Activated gamma-delta T cell treated with Interleukin-2 at 50 U/mL for 16 hours (primary cell): ENCODE measurements around the gene TNN.

Experiments used
- DNase-seq: peaks from one replicate; pipeline ENCODE4 v3.0.0-alpha.2; 2020

TNN gene

DNA sequence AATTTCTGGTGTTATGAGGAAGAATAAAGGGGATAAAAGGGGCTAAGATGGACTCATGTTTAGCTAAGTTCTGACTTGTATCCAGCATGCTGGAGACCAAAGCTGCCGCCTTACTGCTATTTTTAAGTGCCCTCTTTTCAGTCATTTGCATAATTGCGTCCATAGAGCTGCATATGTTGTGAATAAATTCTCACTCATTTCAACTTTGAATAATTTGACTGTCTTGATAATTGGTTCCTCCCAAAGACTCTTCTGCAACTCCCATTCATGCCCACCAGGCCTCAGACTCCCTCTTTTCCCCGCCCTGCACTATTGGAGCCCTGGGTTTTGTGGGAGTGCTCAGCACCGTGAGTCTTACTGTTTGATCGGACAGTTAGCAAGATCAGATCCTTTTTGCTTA lies 79.9 kb downstream of the TNN start:
- DNase-seq: no peak

DNA sequence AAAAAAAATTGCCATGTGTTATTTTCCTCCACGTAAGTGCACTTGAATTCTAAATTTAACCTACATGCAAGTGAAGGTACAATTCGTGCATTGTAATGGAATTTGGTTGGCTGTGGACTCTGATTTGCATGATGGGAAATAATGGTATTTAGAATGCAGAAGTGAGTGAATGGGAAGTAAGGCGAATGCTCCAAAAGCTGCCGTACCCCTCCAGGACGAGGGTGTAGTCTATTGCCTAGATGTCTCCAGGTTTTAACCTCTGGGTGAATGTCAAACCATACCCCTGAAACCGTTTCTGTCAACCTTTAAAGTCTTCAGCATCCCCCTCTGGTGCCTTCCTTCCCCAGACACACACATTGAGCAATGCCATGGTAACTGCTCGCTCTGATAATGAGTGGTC lies 80.4 kb downstream of the TNN start:
- no peak for DNase-seq

DNA sequence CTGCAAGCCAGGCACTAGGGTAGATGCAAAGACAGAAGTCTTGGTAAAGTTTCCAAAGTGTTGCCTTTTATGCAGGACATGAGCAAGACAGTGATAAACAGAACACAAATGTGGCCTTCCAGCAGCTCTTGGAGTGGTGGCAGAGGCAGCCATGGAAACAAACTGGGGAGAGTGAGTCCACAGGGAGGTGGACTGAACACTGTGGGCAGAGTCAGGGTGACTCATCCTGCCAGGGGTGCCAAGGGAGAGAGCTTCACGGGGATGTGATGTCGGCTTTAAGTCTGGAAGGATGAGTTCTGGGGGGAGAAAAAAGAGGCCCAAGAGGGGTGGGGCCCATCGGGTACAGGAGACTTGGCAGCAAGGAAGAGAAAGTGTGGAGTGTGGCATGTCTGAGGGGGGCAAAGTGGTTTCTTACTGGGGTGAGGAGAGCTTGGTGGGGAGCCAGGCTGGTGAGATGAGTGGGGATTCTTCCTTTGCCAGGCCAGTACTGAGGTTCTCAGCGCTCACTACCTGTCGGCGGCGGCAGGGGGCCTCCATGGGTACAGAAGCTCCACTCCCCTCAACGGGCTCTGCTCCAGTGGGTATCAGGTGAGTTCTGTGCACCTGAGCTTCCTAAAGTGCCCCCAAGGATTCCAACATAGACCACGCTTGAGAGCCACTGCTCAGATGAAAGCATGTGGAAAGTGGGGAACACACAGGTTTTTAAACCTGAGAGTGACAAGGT lies 83.1 kb downstream of the TNN start:
- no peak for DNase-seq

DNA sequence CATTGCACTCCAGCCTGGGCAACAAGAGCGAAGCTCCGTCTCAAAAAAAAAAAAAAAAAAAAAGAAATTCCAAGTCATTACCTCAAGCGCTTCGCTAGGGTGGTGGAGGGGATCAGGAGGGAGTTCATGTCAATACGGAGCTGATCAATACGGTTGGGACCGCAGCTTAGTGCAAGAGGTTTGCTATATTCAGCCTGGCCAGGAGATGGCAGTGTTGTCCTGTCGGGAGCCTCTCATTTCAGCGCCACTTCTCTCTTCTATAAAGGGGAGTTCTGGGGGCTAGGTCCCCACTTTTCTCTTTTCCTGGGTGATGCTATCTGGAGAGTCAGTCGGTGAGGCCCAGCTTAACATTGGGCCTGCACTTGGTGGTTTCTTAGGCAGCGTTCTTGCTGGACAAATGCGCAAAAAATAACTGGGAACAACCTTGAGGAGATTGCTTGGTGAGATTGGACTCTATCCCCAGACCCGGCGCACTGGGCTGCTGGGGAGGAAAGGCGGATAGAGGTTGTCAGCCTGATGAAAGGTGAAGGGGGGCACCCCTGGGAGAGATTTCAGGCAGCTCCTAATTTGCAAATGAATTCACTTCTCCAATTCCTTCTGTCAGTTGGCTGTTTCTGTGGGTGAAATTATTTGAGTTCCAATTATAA lies 84.5 kb downstream of the TNN start:
- DNase-seq: peak; percentile 71

DNA sequence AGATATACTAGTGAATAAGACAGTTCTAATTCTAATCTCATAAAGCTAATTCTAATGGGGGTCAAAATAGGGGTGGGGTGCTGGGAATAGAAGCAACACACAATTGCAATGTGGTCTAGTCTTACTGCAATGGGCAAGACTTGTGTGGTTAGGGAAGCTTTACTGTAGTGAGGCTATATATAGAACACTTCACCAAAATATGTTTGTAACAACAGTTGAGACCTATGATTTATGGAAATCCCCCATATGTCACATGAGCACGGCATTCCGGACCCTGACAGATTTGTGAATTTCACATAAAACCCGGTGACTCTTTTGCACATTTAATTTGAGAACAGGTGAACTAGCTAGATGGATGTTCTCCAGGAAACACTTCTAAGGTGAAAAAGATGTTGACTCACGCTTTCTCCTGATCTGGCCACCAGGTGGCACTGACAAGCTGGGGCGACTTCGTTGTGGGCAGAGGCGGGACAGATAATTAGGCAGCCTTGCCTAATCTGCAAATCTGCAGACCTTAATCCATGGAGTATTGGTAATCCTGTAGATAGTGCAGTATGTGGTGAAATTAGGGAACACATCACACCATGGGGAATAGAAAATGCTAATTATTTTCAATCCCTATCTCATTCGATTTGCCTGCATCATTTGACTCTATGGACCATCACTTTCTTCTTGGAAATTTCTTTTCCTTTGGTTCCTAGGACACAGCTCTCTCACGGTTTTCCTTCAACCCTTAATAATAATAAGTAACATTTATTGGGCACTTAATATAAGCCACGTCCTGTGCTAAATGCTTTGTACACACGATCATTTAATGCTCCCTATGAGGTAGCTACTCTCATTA lies 87.2 kb downstream of the TNN start:
- DNase-seq: peak; percentile 77

DNA sequence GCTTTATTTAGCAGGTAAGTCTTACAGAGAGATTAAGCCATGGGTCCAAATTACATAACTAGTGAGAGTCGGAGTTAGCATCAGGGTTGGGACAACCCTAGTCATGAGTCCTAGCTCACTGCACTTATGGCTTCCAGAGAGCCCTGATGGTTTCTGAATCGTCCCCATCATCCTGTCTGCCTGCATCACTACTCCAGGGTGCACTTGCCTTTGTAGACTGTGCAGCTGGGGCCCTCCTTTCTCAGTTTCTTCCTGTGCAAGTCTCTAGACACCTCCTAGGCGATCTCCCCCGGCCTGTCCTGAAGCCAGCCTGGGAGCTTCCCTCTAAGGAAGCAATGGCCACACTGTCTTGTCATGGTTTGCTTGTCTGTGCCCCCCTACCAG lies 87.8 kb downstream of the TNN start:
- no peak for DNase-seq

DNA sequence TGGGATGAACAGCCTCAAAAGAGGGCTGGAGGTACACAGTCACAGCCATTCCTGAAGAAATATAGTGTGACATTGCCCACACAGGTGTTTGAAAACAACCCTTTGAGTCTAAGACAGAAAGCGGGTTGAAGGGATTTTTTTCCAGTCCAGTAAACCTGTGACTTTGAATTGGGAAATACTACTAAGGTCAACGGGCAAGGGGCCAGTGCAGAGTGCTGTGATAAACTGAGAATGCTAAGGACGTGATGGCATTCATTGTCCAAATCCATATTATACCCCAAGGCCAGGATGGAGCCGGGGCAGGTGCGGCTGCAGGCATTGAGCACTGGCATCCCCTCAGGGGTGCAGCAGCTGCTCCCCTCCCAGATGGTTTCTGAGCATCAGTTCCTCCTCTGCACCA lies 88.3 kb downstream of the TNN start:
- DNase-seq: no peak

DNA sequence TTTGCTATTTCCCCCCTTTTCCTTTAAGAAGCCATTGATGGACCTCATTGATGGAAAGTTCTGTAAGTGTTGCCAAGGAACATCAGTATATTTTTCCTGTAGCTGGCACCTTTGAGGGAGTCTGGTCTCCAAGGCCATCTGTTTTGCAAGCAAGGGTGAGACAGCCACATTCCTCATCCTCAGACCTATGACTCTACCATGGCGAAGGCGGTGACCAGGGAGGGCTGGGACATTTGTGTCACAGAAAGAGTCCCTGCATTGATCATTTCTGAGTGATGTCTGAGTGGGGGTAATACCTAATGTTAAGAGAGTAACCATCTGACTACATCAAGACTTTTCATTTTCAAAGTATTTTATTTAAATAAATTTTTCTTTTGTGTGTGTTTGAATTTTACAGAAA lies 89.6 kb downstream of the TNN start:
- no peak for DNase-seq

DNA sequence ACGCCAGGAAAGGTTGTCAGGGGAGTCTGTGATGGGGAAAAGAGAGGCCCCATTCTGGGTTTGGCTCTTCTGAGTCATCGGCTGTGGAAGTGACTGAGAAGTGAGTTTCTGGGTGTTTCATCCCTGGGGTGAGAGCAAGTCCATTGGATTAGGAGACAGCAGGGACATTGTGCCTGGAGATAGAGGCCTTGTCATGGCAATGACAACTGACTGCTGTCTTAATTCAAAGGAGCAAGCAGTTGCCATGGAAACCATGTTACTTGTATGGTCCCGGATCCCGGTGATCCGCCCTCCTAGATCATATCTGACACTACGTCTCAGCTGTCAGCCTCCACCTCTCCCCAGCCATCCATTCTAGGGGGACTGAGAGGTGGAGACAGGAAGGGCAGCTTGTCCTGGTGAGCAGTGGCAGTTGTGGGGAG lies 90.5 kb downstream of the TNN start:
- no peak for DNase-seq

DNA sequence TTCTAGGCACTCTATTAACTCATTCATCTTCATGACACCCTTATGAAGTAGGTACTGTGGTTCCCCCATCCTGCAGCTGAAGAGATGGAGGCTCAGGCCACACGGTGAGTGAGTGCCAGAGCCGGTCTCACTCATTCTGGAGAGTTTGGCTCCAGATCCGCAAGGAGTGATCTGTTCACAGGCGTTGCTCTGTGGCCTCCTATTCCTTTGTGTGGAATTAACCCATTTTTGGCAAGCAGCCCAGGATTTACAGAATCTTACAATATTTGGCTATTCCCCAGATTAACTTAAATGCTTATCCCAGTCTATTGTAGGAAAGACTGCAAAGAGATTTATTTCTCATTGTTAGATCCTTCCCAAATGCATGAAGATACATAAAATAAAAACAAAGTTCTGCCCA lies 95.3 kb downstream of the TNN start:
- no peak for DNase-seq

DNA sequence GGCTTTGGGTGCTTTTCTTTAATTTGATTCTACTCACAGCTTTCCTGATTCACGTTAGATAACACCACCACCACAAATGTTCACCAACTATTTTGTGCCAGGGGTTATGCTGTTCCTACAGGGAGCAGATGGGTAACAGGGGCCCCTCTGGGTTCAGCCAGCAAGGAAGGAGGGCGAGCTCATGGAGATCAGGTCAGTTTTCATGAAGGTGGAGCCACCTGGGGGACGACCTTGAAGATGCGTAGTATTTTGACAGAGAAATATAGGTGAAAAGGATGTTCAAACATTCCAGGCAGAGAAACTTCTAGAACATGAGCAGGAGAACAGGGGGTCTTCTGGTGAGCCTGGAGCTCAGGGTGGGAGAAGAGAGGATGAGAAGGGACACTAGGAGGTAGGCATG lies 96.1 kb downstream of the TNN start:
- DNase-seq: no peak

DNA sequence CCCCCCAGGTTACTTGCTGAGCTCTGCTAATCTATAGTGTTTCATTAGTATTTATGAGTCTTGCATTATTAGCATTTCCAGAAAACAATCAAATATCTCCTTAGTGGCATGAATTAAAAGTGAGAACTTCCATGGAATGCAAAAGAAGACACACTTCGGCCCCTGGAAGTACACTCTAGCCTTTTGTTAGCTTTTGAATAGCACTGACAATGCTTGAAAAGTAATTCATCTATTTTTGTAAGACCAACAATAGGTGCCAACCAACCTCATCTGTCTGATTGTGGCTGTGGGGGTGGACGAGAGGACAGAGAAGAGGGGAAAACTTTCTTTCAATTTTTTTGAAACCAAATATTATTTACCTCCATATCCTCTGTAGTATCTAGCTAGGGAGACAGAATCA lies 97.1 kb downstream of the TNN start:
- no peak for DNase-seq

DNA sequence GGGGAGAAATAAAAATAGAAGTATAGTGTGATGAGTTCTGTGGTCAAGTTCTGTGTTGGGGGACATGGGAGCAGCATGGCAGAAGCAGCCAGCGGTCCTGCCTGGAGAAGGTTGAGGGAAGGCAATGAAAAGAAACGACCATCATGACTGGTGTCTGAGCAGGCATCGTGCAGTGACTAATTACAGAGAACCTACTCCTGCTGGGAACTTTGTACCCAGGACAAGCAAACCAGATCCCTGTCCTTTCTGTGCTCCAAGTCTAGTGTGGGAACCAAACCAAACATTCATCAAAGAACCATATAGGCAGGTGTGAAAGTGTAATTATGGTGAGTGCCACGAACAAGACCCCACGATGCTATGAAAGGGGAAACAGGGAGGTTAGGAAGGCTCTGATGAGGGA lies 99.1 kb downstream of the TNN start:
- no peak for DNase-seq

DNA sequence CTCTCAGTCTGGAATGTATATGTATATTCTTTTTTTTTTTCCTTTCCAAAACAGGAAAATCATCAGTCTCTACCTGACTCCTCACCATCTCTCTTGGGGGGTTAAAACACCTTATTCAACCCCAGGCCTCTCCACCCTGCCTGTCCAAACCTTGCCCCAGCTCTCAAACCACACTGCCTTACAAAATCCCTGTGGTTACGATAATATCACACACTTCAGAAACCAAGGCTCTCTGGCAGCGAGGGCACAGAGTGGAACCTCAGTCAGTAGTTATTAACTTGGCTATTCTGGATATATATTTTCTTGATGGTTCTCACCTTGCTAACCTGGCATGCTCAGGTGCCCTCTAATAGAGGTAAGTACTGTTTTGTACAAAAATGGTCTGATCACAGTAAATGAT lies 100.2 kb downstream of the TNN start:
- DNase-seq: no peak

DNA sequence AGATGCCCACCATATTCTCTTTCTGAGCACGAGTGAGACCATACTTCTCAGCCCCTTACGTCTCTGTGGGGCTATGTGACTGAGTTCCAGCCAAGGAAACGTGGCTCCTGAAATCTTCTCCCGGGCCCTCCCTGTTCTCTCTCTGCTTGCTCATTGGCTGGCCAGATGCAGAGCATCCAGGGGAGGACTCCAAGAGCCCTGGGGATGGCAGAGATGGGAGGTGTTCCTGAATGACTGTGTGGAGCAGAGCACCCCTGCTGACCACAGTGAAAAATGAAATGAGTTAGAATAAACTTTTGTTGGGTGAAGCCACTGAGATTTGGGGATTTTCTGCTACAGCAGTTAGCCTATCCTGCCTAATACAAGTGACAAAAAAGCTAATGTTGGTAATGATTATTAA lies 101.1 kb downstream of the TNN start:
- DNase-seq: no peak

DNA sequence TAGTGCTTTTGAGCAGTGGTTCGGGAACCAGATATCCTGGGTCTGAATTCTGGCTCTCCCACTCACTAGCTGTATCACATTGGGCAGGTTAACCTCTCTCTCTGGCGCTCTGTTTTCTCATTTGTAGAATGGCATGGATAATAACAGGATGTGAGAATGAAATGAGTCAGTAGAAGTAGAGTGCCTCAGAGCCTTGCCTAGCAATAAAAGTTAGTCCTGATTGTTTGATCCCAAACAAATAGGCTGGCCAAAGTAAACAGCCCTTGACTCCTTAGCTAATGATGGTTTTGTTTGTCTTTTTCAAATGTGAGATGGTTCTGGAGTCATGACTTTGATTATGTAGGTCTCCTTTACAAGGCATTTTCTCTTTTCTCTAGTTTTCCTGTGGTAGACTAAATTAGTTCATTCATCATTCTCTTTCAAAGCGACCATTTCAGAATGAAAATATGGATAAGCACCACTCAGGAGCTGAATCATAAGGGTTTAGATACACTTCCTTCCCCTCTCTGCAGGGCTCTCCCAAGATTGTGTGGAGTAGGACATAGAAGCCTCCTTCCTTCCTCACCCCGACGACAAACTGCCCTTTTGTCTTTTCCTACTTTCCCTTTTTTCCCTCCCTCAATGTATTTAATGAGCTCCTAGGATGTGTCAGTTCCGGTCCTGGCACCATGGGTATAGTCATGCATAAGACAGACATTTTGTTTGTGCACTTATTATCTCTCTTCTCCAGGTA lies 101.8 kb downstream of the TNN start:
- no peak for DNase-seq

DNA sequence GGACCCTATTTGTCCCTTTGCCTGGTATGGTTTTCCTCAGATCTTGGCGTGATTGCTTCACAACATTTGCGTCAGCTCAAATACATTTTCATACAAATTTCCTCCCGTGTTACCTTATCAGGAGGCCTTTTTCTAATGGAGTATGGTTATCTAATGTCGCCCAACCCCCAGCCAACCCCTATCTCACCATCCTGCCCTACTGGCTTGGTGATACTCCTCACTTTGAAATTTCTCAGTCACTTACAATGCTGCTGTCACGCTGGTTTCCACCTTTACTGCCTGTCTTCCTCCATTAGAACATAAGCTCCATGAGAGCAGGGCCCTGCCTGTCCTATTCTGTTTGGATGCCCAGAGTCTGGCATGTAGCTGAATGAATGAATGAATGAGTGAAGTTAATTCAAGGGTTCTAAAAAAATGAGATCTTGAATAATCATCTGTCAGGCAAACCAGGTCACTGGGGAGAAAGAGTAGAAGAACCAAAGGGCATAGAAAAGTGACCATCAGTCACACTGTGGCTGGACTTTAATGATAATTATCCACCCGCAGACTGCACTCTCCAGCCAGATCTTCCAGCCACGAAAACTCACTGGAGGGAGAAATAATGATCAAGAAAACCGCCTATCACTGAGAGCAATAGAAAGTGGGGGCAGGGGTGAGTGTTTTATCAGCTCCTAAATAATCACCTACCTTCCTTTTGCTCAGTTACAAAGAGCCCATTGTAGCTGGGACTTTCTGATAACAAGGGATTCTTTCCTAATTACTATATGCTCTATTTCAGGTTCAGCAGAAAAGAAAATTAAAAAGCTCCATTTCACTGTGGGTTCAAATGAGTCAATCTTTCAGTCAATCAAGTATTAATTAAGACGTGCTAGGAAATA lies 103.6 kb downstream of the TNN start:
- DNase-seq: no peak

DNA sequence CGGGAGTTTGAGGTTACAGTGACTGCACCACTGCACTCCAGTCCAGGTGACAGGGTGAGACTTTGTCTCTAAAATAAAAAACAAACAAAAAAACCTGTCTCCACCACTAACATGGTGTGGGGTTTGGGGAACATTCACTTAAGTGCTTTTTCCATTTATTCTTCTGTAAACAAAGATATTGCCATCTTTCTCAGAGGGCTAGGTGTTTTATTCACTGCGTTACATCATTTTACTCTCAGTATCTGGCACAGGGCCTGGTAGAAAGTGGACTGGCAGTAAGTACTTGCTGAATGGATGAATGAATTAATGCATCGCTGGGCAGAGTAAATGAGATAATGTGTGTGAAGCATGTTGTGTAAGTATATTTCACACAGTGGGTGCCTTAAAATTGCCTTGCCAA lies 104.9 kb downstream of the TNN start:
- DNase-seq: no peak

DNA sequence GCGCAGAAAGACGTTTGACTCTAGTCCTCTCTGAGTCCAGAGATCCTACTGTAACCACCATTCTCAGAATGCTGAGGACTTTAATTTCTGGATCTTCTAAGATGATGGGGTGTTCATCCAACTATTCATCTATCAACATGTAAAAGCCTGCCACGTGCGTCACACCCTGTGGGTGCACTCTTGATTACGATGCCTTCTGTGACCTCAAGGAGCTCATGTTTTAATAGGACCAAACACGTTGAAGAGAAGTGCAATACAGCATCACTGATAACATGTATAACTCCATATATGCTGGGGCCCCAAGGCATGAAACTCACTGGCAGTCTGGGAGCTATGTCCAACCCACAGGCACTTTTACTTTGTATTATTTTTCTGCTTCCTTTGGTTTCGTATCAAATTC lies 105.9 kb downstream of the TNN start:
- DNase-seq: no peak

DNA sequence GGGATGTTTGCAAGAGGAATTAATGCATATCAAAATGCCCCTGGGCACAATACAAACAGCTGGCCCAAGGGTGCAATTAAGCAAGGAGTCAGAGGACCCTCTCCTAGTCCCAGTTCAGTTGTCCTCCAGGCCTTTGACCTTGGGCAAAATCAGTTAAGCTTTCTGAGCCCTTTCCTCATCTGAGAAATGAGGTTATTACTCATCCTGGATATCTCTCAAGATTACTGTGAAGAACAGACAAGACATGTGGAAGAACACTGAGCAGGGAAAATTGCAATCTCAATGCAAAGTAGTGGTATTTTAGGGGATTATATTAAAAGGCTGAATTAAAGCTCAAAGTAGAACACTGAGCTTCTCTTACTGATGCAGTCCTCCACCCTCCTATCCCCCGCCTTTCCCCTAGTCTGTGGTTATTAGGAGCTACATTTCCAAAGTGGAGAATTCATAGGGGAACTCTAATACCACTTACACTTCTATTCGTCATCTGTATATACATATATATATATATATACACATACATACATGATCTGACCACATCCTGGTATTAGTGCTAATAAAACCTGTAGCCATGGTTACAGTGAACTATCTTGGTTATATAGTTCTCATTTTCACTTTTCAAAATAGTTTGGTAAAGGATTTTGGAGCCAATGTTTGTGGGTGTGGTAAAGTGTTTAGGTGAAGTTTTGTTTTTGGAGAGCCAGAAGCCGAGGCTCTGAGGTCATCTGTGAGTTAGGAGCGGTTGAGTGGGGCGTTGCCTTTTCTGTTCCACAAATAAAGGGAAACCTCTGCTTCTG lies 106.9 kb downstream of the TNN start:
- DNase-seq: no peak

DNA sequence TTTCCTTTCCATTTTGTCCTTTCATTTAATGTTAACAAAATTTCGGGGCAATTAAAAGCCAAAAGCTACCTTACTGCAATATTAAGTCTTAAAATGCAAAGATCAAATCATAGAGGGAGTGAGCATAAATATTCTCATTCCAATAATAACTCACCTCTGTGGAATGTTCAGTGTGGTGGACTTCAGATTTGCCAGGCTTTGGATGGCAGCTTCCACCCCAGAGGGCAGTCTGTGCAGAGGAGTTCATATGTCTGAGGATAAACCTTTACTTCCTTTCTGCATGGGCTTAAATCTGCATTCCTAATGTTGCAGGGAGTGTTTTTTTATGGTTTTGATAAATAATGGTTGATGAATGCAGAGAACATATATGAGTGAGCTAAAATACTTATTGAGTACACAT lies 108.6 kb downstream of the TNN start:
- no peak for DNase-seq

DNA sequence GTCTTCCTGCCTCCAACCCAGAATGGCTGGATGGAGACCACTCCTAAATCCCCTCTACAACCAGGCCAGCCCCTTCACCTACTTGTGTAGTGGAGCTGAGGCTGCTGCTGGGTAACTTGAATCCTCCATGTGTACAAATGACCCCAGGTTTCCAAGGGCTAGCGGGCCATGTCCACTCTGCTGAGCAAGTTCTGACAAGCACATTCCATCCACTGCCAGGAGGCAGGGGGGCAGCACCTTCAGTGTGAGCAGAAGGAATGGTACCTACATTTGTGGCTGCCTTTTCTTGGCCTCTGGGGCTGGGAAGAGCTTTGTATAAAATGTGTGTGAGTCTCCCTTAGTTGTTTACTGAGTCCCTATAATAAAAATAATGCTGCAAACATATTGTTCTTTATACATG lies 110.4 kb downstream of the TNN start:
- DNase-seq: no peak
